ENCODE results near the gene BLTP1.

BLTP1 gene

DNA sequence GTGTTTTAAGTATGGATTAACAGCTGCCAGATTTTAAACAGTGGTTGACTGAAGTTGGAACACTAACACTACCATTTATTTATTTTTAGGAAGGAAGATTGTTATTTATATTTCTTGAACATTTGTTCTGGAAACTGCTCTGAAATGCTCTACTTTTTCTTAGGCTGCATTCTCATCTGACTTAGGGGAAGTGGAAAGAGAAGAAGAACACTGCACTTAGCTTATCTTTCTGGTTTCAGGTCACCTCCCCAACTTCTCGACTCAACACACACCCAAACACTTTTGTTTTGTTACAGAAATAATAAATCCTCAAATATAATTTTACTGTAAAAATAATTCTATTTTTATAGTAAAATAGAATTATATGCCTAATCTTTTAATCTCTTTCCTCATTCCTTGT, 18.6 kb downstream of the BLTP1 start:
- Histone ChIP-seq H3K27me3 (ENCODE audit: low read length) (no peaks in the 10 kb centered on the region), H3K27ac (ENCODE audit: low read depth, low read length) (no peak overlapping the region), H4K20me1 (ENCODE audit: low read depth, low read length) (no peaks in the 10 kb centered on the region), H3K9me3 (ENCODE audit: insufficient read depth, low read length) (no peaks in the 10 kb centered on the region), H3K9me2 (replicated peaks; ENCODE audit: insufficient read depth, low read length) (no peaks in the 10 kb centered on the region), H3K4me2 (ENCODE audit: low read depth, low read length, poor library complexity, severe bottlenecking) (no peak overlapping the region), H3F3A (ENCODE audit: insufficient read depth) (no peaks in the 10 kb centered on the region), H3K79me2 (ENCODE audit: insufficient read depth, low read length) (no peaks in the 10 kb centered on the region; the same call in 1 of the 2 replicates), H3K4me3 (ENCODE audit: insufficient read depth, low read length, poor library complexity, severe bottlenecking) (no peak overlapping the region), H2AFZ (ENCODE audit: low read depth, low read length, severe bottlenecking) (no peak overlapping the region), H3K36me3 (ENCODE audit: low read length) (no peaks in the 10 kb centered on the region), H3K9ac (ENCODE audit: low read length) (no peak overlapping the region)
- TF ChIP-seq EZH2phosphoT487 (conservative IDR thresholded peaks at IDR 0.05; ENCODE audit: low read length), result no peak

DNA sequence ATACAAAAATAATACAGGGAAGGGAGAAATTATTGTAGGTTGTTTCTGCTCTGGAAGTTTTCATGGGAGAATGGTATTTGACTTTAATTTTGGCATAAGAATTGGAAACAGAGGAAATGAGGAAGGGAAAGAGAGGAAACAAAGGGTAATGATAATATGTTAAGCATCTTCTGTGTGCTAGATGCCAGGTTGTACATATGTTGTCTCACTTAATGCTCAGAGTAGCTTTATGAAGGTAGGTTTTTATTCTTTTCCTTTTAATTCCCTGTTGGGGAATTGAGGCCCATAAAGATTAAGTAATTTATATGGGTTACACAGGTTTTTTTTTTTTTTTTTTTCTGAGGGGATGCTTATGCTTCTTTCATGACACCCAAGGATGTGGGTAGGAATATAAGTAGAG, 19.2 kb downstream of the BLTP1 start:
- Histone ChIP-seq H3K9me3 (ENCODE audit: insufficient read depth, low read length) (no peaks in the 10 kb centered on the region), H3F3A (ENCODE audit: insufficient read depth) (no peaks in the 10 kb centered on the region), H3K4me3 (ENCODE audit: insufficient read depth, low read length, poor library complexity, severe bottlenecking) (no peak overlapping the region), H3K9me2 (replicated peaks; ENCODE audit: insufficient read depth, low read length) (no peaks in the 10 kb centered on the region), H3K4me2 (ENCODE audit: low read depth, low read length, poor library complexity, severe bottlenecking) (no peak overlapping the region), H2AFZ (ENCODE audit: low read depth, low read length, severe bottlenecking) (no peak overlapping the region), H3K79me2 (ENCODE audit: insufficient read depth, low read length) (no peaks in the 10 kb centered on the region; the same call in 1 of the 2 replicates), H3K27ac (ENCODE audit: low read depth, low read length) (no peak overlapping the region), H3K27me3 (ENCODE audit: low read length) (no peaks in the 10 kb centered on the region), H4K20me1 (ENCODE audit: low read depth, low read length) (no peaks in the 10 kb centered on the region), H3K36me3 (ENCODE audit: low read length) (no peaks in the 10 kb centered on the region), H3K9ac (ENCODE audit: low read length) (no peak overlapping the region)
- TF ChIP-seq EZH2phosphoT487 (conservative IDR thresholded peaks at IDR 0.05; ENCODE audit: low read length), result no peak
- TF ChIP-seq, protein P1, sequence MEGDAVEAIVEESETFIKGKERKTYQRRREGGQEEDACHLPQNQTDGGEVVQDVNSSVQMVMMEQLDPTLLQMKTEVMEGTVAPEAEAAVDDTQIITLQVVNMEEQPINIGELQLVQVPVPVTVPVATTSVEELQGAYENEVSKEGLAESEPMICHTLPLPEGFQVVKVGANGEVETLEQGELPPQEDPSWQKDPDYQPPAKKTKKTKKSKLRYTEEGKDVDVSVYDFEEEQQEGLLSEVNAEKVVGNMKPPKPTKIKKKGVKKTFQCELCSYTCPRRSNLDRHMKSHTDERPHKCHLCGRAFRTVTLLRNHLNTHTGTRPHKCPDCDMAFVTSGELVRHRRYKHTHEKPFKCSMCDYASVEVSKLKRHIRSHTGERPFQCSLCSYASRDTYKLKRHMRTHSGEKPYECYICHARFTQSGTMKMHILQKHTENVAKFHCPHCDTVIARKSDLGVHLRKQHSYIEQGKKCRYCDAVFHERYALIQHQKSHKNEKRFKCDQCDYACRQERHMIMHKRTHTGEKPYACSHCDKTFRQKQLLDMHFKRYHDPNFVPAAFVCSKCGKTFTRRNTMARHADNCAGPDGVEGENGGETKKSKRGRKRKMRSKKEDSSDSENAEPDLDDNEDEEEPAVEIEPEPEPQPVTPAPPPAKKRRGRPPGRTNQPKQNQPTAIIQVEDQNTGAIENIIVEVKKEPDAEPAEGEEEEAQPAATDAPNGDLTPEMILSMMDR (IDR thresholded peaks at IDR 0.05; ENCODE audit: insufficient read depth, low read length, poor library complexity, severe bottlenecking), result no peak

DNA sequence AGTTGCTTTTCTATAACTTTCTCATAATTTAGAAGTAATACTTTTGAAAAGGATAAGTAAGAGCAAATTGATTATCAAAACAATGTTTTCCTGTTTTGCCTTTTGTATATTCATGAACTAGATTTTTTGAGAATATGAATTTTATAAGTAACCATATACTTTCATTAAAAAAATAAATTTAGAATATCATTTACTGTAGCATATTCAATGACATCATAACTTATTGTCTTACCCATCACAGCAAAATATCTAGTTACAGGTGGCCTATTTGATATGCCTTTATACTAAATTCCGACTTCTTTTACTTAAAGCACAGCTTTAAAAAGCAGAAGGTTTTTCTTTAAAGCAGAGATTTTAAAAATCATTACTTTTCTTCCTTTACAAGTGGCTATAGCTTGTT, 20.1 kb downstream of the BLTP1 start:
- H3K9ac ChIP-seq (ENCODE audit: low read length), result no peak overlapping the region
- H3K79me2 ChIP-seq (ENCODE audit: insufficient read depth, low read length), result no peaks in the 10 kb centered on the region; the same call in 1 of the 2 replicates
- H2AFZ ChIP-seq (ENCODE audit: low read depth, low read length, severe bottlenecking), result no peak overlapping the region
- no peak overlapping the region for H3K4me3 ChIP-seq (ENCODE audit: insufficient read depth, low read length, poor library complexity, severe bottlenecking)
- TF ChIP-seq EZH2phosphoT487 (conservative IDR thresholded peaks at IDR 0.05; ENCODE audit: low read length), result no peak
- TF ChIP-seq, protein P1 (IDR thresholded peaks at IDR 0.05; ENCODE audit: insufficient read depth, low read length, poor library complexity, severe bottlenecking), result no peak
- no peaks in the 10 kb centered on the region for H3K27me3 ChIP-seq (ENCODE audit: low read length)
- H3K9me2 ChIP-seq (replicated peaks; ENCODE audit: insufficient read depth, low read length), result no peaks in the 10 kb centered on the region
- no peaks in the 10 kb centered on the region for H3K9me3 ChIP-seq (ENCODE audit: insufficient read depth, low read length)
- no peak overlapping the region for H3K27ac ChIP-seq (ENCODE audit: low read depth, low read length)
- H3K36me3 ChIP-seq (ENCODE audit: low read length), result no peaks in the 10 kb centered on the region
- H4K20me1 ChIP-seq (ENCODE audit: low read depth, low read length), result no peaks in the 10 kb centered on the region
- H3K4me2 ChIP-seq (ENCODE audit: low read depth, low read length, poor library complexity, severe bottlenecking), result no peak overlapping the region
- H3F3A ChIP-seq (ENCODE audit: insufficient read depth), result no peaks in the 10 kb centered on the region

DNA sequence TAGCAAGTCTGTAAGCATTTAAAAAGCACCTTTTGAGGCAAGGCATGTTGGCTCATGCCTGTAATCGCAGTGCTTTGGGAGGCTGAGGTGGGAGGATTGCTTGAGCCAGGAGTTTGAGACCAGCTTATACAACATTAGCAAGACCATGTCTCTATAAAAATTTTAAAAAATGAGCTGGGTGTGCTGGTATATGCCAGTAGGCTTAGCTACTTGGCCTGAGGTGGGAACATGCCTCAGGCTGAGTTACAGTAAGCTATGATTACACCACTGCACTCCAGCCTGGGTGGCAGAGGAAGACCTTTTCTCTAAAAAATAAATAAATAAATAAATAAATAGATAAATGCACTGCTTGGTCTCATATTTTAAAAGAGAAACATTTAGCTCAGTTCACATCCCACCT, 26.8 kb downstream of the BLTP1 start:
- Histone ChIP-seq H3K4me3 (ENCODE audit: insufficient read depth, low read length, poor library complexity, severe bottlenecking) (no peak overlapping the region), H3K4me2 (ENCODE audit: low read depth, low read length, poor library complexity, severe bottlenecking) (no peak overlapping the region), H3F3A (ENCODE audit: insufficient read depth) (no peaks in the 10 kb centered on the region), H2AFZ (ENCODE audit: low read depth, low read length, severe bottlenecking) (no peak overlapping the region), H3K36me3 (ENCODE audit: low read length) (no peaks in the 10 kb centered on the region), H3K79me2 (ENCODE audit: insufficient read depth, low read length) (no peaks in the 10 kb centered on the region), H4K20me1 (ENCODE audit: low read depth, low read length) (no peaks in the 10 kb centered on the region), H3K27ac (ENCODE audit: low read depth, low read length) (no peak overlapping the region), H3K9me3 (ENCODE audit: insufficient read depth, low read length) (no peaks in the 10 kb centered on the region), H3K9ac (ENCODE audit: low read length) (no peak overlapping the region), H3K27me3 (ENCODE audit: low read length) (no peaks in the 10 kb centered on the region), H3K9me2 (replicated peaks; ENCODE audit: insufficient read depth, low read length) (no peaks in the 10 kb centered on the region)
- no peak for TF ChIP-seq EZH2phosphoT487 (conservative IDR thresholded peaks at IDR 0.05; ENCODE audit: low read length)
- TF ChIP-seq, protein P1 (IDR thresholded peaks at IDR 0.05; ENCODE audit: insufficient read depth, low read length, poor library complexity, severe bottlenecking), result no peak

All from SU-DHL-6 (cell line).